ENCODE results near the gene TAMALIN.

Gene TAMALIN

DNA sequence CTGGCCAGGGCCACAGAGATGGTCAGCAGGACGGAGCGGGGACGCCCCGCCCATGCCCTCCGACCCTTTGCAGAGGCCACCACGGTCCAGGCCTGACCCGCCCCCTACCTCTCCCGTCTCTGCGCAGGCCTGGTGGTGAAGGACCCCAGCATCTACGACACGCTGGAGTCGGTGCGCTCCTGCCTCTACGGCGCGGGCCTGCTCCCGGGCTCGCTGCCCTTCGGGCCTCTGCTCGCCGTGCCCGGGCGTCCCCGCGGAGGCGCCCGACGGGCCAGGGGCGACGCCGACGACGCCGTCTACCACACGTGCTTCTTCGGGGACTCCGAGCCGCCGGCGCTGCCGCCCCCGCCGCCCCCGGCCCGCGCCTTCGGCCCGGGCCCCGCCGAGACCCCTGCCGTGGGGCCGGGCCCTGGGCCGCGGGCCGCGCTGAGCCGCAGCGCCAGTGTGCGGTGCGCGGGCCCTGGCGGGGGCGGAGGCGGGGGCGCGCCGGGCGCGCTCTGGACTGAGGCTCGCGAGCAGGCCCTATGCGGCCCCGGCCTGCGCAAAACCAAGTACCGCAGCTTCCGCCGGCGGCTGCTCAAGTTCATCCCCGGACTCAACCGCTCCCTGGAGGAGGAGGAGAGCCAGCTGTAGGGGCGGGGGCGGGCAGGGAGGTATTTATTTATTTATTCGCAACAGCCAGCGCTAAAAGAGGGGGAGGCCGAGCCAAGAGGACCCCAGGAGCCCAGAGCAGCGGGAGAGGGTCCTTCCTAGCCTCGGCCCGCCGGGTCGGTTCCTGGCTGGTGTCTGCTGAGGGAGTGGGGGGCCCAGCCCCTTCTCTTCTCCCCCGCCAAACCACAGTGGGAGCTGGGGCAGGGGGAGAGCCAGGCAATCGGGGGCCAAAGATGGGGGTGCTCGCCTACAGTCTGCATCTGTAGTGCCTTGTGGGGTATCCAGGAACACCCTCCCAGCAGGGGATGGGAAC is 8.1 kb downstream of the TAMALIN start:
- DNase-seq = no peak

DNA sequence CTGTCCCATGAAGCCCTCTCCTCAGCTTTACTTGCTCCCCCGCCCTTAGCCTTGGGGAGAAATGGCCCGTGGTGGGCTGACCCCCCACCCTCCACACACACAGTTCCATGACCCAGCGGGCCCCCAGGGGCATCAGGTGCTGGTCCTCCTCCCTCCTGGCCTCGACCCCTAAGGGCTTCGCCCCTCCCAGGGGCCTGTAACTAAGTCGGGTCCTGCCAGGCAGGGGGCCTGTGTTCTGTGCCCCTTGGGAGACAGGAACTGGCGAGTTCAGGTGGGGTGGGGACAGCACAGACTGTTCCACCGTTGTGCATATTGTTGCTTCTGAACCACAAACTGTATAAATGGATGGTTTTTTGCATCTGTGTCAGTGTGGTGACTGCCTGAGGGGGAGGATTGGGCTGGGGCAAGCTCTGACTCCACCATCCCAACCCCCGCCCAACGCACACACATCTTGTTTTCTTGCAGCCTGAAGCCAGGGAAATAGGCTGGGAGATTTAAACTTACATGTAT is 8.8 kb downstream of the TAMALIN start:
- DNase-seq = no peak

DNA sequence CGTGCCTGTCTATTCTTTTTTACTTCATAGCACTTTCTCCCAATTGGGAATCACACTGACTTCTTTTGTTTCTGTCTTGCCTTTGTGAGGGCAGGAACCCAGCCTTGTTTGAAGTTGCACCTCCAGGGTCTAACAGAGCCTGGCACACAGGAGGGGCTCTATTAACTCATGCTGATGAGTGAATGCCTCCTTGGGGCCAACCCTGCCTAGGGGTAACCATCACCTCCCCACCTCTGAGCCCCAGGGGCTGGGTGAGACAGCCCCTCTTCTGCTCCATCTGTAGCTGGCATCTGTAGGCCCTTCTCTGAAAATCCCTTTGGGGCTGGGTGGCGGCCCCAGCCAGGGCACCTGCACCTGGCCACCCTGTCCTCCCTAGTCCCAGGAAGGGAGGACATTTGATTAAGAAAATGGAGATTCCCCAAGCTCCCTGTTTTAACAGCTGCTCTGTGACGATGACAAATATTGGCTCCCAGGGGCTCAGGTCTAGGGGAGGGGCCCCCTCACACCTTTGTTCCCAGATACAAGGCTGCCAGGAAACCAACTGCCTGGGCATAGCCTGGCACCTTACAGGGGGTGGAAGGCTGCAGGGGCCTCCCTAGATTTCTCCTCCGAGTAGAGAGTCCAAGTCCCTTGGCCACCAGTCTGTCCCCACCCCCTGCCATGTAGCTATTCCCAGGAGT is 11.8 kb downstream of the TAMALIN start:
- DNase-seq = peak; percentile 91

DNA sequence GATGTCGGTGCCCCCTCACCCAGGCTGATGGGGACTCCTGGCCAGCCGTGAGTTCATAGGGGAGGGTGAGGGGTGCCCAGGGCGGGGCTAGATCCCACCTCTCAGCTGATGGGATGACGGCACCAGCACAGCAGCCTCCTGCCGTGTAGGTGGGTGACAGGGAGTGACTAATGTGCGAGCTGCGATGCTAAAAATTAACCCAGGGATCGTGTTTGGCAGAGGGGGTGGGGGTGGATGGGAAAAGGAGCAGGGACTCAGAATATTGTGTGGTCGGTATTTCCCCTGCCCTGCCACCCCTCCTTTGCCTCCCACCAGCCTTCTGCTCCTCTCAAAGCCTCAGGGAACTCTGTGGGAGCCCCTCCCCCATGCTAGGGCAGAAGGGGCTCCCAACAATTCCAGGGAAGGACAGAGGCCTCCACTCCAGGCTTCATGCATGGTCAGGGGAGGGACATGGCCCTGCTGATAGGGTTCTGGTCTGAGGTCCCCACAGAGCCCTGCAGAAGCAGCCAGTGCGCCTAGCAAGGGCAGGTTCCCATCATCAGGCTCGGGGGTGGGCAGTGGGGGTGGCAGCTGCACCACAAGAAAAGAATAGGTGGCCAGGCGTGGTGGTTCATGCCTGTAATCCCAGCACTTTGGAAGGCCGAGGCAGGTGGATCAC is 12.5 kb downstream of the TAMALIN start:
- peak; percentile 73 for DNase-seq

DNA sequence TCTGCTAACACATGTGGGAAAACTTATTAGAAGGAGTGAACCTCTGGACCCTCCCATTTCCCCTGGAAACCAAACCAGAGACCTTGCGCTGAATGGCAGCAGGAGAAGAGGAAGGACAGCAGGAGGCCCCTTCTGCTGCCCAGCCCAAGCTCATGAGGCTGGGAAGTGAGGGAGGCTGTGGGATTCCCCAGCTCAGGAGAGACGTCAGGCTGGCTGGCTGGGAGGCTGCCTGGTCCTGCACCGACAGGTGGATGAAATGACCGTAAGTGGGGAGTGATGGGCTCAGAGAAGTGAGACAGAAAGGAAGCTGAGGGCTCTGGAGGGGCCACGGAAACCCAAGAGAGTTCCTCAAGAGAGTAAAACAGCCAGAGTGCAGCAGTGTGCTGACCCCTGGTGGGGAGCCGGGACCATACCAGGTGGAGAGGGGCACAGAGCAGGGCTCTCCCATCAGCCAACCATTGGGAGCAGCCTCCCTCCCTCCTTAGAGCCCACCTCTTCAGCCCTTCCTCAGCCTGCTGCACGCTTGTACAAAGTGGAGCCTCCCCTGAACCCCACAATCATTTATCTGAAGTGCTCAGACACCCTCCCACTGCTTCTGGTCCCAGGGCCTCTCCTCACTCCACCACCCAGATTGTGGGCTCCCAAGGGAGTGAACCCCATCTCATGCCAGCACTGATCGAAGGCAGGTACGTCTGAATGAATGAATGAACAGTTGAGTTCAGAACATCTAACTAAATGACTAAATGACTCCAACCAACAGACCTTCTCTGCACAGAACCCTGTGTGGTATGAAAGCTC is 14.0 kb downstream of the TAMALIN start:
- peak; percentile 81 for DNase-seq

DNA sequence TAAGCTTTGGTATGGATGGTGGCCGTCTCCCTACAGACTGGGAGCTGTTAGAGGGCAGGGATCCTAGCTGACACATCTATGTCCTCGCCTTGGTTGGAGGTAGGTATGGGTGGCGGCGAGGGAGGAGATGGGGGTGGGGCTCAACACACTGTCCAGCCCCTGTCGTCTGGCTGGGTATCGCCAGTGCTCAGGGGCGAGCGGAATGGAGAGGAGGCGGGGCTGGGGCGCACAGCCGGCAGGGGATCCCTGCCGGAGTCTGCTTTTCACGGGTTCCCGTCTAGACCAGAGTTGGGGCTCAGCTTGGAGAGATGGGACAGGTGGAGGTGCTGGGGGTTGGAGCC is 16.1 kb downstream of the TAMALIN start:
- peak; percentile 73 for DNase-seq

DNA sequence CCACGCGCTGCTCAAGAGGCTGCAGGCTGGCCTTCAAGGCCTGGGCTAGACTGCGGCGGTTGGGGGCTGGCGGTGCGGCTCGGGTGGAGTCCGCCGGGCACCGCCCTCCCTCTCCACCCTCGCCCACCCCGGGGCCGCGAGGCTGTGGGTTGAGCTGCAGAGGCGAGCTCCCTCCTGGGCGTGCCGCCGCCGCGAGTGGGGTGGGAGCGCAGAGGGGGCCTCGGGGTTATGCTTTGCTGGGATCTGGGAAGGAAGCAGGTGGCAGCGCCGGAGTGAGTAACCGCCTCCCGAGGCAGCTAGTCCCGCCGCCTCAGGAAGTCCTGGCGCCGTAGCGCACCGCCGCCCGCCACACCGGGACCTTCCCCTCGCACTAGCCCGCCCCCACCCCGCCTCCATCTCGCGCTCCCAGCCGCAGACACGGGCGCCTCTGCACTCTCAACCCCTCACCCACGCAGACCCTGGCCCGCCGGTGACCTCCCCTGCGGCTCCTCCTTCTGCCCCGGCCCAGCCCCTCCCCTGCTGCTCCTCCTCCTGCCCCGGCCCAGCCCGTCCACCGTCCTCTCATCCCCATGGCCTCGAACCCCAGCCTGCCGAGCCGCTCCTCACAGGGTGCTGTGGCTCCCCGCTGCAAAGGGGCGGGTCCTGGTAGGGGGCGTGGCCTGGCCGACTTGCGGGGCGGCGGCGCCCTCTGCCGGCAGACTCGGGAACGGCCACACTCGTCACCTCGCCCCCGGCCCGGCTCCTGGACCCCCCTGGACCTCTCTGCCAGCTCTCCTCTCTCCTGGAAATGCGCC is 16.6 kb downstream of the TAMALIN start:
- peak; percentile 89 for DNase-seq

DNA sequence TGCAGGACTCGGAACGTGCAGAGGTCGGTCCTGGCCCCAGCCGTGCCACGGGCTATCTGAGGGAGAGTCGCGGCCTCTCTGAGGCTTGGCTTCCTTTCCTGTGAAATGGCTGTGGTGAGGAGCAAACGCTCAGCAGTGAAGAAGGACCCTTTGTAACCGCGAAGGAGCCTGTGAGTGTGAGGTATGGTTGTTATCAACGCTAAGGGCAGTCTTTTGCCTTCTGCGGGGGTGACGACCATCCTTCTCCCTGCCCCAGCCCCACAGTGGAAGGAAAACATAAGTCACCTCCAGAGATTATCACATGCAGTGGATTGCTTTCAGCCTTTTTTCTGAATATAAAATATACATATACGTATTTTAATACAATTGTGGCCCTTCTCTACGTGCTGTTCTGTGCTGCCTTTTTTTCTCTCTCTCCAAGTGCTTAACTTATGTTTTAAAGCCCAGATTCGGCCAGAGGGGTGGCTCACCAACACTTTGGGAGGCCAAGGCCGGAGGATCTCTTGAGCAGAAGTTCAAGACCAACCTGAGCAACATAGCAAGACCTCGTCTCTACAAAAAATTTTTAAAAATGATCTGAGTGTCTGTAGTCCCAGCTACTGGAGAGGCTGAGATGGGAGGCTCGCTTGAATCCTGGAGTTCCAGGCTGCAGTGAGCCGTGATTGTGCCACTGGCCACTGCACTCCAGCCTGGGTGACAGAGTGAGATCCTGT is 17.4 kb downstream of the TAMALIN start:
- no peak for DNase-seq

DNA sequence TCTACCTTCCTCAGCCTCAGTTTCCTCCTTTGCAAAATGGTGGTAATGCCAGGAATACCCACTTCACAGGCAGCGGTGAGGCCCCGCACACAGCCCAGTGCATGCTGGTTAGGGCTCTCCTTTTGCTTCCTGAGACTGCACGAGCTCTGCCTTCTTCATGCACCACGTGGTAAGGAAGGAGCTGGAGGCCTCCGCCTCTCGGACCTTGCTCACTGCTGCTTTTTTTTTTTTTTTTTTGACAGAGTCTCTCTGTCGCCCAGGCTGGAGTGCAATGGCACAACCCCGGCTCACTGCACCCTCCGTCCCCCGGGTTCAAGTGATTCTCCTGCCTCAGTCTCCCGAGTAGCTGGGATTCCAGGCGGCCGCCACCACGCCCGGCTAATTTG is 18.1 kb downstream of the TAMALIN start:
- DNase-seq = no peak

DNA sequence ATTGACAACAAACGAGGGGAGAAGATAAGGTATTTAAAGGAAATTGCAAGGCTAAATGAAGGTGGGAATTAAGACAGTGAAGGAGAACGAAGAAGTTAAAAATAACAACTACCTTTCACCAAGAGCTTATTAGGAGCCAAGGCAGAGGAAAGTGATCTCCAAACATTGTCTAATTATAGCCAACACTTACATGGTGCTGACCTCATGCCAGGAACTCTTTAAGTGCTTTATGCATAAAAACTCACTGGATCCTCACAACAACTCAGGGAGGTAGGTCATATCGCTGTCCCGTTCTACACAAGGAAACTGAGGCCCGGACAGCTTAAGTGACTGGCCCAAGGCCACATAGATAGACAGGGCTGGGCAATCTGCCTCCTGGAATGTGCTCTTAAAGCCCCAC is 19.5 kb downstream of the TAMALIN start:
- DNase-seq = no peak

DNA sequence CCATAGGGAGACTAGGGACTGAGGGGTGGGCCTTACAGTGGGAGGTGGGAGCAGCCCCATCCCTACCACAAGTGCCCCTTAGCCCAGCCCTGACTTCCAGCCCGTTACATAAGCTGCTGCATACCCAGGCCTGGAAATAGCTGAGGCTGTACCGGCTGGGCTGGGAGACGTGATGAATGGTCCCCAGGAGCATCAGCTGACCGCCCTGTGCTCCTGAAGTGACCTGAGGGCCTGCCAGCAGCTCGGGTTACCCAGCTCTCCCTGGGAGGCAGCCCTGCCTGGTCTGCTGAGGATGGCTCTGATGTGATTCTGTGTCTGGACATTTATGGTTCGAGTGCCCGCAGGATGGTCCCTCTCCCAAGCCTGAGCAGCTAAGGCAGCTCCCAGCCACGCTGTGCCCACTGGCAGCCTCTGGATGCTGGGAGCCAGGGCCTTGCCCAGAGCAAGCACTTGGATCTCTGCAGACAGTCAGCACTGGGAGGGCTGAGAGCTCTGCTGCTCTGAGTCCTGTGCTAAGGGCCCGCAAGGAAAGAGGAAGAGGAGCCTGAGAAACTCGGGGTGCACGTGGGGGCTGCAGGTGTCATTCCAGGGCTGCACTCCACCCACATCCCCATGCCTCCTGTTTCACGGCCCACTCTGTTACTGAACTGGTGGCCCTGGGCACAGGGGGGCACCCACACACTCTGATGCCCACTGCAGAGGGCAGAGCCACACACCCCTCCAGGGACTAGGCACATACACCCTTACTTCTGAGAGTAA is 20.5 kb downstream of the TAMALIN start:
- DNase-seq = no peak

DNA sequence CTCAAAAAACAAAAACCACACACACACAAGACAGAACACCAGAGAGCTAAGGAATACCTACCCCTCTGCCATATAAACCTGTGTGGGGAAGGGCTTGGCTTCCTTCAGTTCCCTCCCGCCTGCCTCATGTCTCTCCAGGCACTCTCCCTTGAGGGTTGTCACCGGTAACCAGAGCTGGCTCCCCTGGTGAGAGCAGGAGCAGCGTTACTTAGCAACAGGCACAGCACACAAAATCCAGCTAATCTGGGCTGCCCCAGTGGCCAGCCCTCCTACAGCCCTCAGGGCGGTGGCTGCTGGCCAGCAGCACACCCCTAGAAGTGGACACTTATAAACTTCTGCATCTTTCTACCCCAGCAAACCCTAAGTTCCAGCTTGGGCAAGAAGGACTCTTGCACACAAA is 22.9 kb downstream of the TAMALIN start:
- peak; percentile 95 for DNase-seq

DNA sequence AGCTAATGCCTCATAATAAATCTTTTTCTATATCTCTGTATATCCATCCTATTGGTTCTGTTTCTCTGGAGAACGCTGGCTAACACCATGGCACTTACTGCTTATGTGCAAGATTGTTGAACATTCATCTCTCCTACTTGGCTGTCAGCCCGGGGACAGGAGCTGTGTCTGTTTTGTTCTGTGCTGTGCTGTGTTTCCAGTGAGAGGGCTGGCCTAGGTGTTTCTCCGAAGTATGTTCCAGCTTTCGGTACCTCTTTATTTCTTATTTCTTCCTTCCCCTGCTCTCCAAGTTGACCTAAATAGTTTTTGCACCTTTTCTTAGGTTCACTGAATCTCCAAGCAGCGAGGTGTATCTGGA is 25.7 kb downstream of the TAMALIN start:
- no peak for DNase-seq

DNA sequence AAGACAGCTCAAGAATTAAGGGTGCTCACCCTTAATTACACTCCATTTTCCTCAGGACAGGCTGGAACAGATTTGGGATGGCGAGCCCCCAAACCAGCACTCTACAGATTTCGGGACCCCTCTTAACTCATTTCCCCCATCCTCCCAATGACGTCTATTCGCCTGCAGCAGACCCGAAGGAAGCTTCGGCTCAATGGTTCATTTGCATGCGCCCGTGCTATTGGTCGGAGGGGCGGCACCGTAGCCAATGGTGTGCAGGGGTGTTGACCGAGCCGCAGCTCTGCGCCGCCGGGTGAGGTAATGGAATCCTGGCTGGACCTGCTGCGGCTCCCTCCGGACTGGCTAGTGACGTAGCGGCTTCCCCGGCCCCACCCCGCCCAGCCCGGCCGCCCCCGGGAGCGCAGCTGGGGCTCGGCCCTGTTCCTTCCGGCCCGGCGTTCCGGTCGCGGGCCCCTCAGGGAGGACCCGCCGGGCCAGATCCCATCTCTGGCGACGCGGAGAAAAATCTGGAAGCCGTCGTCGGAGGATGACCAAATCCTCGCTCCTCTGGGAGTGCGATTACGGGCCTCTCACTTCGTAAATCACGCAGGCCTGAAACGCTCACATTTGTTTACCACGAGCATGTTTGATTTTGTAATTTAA is 26.2 kb downstream of the TAMALIN start:
- DNase-seq = peak; percentile 98

DNA sequence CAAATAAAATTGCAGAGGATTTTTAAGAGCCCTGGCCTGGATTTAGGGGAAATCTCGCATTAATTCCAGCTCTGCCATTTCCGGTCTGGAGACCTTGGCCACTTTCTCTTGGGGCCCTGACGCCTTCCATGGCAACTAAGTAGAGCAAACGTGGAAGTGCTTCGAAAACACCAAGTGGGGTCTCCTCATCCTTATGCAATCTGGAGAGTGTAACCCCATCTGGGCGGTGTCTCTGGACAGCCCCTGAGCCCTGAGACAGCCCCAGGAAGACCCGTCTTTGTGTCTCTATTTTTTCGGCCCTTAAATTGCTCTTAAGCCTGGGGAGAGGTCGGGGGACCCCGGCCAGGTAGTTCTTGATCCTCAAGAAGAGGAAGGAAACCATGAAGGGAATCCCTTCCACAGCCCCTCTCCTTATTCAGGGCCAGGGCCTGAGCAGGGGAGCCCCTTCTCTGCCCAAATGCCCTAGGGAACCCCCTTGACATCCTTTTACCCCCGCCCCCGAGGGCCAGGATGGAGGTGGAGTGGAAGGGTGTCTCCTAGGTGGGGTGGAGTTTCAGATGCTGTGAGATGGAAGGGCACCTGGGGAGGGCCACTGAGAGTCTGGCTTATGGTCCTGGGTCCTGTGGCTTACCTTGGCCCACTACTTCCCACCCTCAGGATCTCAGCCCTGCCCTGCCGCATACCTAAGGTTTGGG is 26.8 kb downstream of the TAMALIN start:
- no peak for DNase-seq

DNA sequence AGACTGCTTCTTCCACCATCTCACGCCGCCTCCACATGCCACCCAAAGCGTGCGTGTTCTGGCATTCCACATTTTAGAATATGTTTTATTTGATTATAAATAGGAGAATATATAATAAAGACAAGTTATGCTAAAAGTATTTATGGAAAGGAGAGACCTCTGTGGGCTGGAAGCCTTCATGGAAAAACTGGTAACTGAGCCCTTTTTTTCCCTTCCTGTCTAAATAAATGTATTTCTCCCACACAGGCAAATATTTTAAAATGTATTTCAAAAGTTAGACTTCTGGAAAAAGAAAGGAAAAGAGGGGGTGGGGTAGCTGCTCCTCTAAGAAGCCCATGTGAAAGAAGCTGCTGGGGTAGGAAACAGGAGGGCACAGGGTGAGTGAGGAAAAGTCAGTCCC is 28.4 kb downstream of the TAMALIN start:
- no peak for DNase-seq

DNA sequence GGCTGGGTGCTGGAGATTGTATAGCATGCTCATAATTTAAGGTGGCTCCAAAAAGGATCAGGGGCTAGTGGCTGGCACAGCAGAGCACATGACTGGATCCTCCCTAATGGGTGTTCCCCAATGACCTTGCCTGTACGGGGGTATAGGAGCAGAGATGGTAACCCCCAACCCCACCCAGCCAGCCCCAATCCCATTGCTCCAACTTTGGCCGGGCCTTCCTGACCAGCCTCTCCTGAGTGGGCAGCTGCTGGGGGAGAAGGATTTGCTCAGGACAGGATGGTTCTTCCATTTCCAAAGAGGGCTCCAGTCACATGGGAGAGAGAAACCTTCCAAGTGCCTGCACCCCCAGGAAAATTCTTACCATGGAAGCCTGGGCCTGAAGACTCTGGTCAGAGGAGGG is 29.2 kb downstream of the TAMALIN start:
- no peak for DNase-seq

DNA sequence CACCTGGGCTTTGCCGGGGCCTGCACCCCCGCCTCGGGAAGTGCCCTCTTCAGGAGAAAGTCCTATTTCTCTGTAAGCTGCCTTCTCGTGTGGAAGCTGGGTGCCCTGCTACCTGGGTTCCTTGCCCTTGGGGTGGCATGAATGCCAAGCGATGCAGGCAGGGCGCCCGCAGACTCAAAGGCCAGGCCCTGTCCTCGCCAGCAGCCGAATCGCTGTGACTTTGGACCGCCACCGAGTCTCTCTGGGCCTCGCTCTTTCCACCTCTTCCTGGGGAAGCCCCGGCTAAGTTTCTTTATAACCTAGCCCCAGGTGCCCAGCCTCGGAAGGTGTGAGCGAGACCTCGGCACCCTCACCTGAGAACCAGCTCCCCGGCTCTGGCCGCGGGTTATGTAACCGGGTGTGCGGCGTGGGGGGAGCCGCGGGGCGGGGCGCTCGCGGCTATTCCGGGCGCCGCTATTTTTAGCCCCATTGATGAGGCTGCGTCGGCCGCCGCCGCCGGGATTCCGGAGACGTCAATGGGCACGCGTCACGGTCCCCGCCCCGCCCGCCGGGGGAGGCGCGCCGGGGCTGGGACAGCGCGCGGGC is 29.9 kb downstream of the TAMALIN start:
- DNase-seq = peak; percentile 76

Measured in NCI-H146 (cell line).